Mucosa of stomach (tissue), 1 donor: ENCODE results near the gene IRS1.

Source experiments
- H3K27me3 ChIP-seq: one replicate; pipeline ENCODE4 v1.7.0; 2013; ENCODE audit warnings: mild to moderate bottlenecking, low read length; ENCODE audit not compliant: control insufficient read depth, insufficient read depth
- H3K36me3 ChIP-seq: one replicate; pipeline ENCODE4 v1.7.0; 2013; ENCODE audit warnings: low read length; ENCODE audit not compliant: control insufficient read depth, insufficient read depth
- H3K4me1 ChIP-seq: one replicate; pipeline ENCODE4 v1.7.0; 2013; ENCODE audit warnings: mild to moderate bottlenecking, low read length; ENCODE audit not compliant: control insufficient read depth, insufficient read depth
- H3K4me3 ChIP-seq: one replicate; pipeline ENCODE4 v1.7.0; 2013; ENCODE audit warnings: low read length
- H3K9ac ChIP-seq: one replicate; pipeline ENCODE4 v1.7.0; 2013; ENCODE audit warnings: mild to moderate bottlenecking, low read length, moderate library complexity
- H3K9me3 ChIP-seq: one replicate; pipeline ENCODE4 v1.7.0; 2013; ENCODE audit warnings: mild to moderate bottlenecking, low read length, moderate library complexity; ENCODE audit not compliant: control insufficient read depth
- donor health status: Pancreatic carcinoma.

The IRS1 gene

GRCh38 chr2:226800941-226801784 lies 1.5 kb upstream of the IRS1 start:
- Histone ChIP-seq H3K9ac (peak overlapping the region; percentile 88), H3K27me3 (no peaks in the 10 kb centered on the region), H3K4me1 (peaks cover 28% of the 10 kb centered on the region), H3K36me3 (no peaks in the 10 kb centered on the region), H3K9me3 (no peaks in the 10 kb centered on the region), H3K4me3 (peak overlapping the region; percentile 76)

GRCh38 chr2:226799976-226800940 lies 638 bp upstream of the IRS1 start:
- no peaks in the 10 kb centered on the region for H3K36me3 ChIP-seq
- peaks cover 37% of the 10 kb centered on the region for H3K4me1 ChIP-seq
- no peaks in the 10 kb centered on the region for H3K9me3 ChIP-seq
- H3K9ac ChIP-seq, result peak overlapping the region; percentile 88
- H3K4me3 ChIP-seq, result peak overlapping the region; percentile 76
- H3K27me3 ChIP-seq, result no peaks in the 10 kb centered on the region

GRCh38 chr2:226798422-226799210 lies 1.0 kb downstream of the IRS1 start:
- peak overlapping the region; percentile 74 for H3K9ac ChIP-seq
- H3K9me3 ChIP-seq, result no peaks in the 10 kb centered on the region
- H3K4me1 ChIP-seq, result peaks cover 46% of the 10 kb centered on the region
- H3K27me3 ChIP-seq, result no peaks in the 10 kb centered on the region
- peak overlapping the region; percentile 34 for H3K4me3 ChIP-seq
- H3K36me3 ChIP-seq, result no peaks in the 10 kb centered on the region

- peak overlapping the region; percentile 74 for H3K9ac ChIP-seq
- H3K36me3 ChIP-seq, result no peaks in the 10 kb centered on the region
- H3K27me3 ChIP-seq, result no peaks in the 10 kb centered on the region
- H3K4me3 ChIP-seq, result peak overlapping the region; percentile 34
- no peaks in the 10 kb centered on the region for H3K9me3 ChIP-seq
- peaks cover 46% of the 10 kb centered on the region for H3K4me1 ChIP-seq
These were observed 1.6 kb downstream of the IRS1 start for GRCh38 chr2:226797989-226798421.

- Histone ChIP-seq H3K4me1 (peaks cover 48% of the 10 kb centered on the region), H3K9ac (peak overlapping the region; percentile 74), H3K9me3 (no peaks in the 10 kb centered on the region), H3K4me3 (no peak overlapping the region), H3K27me3 (no peaks in the 10 kb centered on the region), H3K36me3 (no peaks in the 10 kb centered on the region)
These were observed 2.2 kb downstream of the IRS1 start for GRCh38 chr2:226797289-226797988.

GRCh38 chr2:226796840-226797288 lies 2.8 kb downstream of the IRS1 start:
- peaks cover 53% of the 10 kb centered on the region for H3K4me1 ChIP-seq
- H3K36me3 ChIP-seq, result no peaks in the 10 kb centered on the region
- H3K9me3 ChIP-seq, result no peaks in the 10 kb centered on the region
- no peak overlapping the region for H3K4me3 ChIP-seq
- H3K9ac ChIP-seq, result peak overlapping the region; percentile 48
- H3K27me3 ChIP-seq, result no peaks in the 10 kb centered on the region

GRCh38 chr2:226796012-226796839 lies 3.4 kb downstream of the IRS1 start:
- H3K4me1 ChIP-seq, result peaks cover 53% of the 10 kb centered on the region
- no peak overlapping the region for H3K4me3 ChIP-seq
- peak overlapping the region; percentile 67 for H3K9ac ChIP-seq

GRCh38 chr2:226795281-226796011 lies 4.2 kb downstream of the IRS1 start:
- H3K27me3 ChIP-seq, result no peaks in the 10 kb centered on the region
- H3K9me3 ChIP-seq, result no peaks in the 10 kb centered on the region
- H3K9ac ChIP-seq, result peak overlapping the region; percentile 67
- no peak overlapping the region for H3K4me3 ChIP-seq
- peaks cover 55% of the 10 kb centered on the region for H3K4me1 ChIP-seq
- H3K36me3 ChIP-seq, result no peaks in the 10 kb centered on the region

More at GRCh38 chr2:226796012-226796839, 3.4 kb downstream of the IRS1 start:
- H3K9me3 ChIP-seq, result no peaks in the 10 kb centered on the region
- no peaks in the 10 kb centered on the region for H3K27me3 ChIP-seq
- H3K36me3 ChIP-seq, result no peaks in the 10 kb centered on the region

GRCh38 chr2:226794751-226795171 lies 4.9 kb downstream of the IRS1 start:
- no peaks in the 10 kb centered on the region for H3K9me3 ChIP-seq
- no peaks in the 10 kb centered on the region for H3K27me3 ChIP-seq
- no peaks in the 10 kb centered on the region for H3K36me3 ChIP-seq
- H3K9ac ChIP-seq, result peak overlapping the region; percentile 67
- peaks cover 54% of the 10 kb centered on the region for H3K4me1 ChIP-seq
- H3K4me3 ChIP-seq, result peak overlapping the region; percentile 17

GRCh38 chr2:226794196-226794661 lies 5.4 kb downstream of the IRS1 start:
- Histone ChIP-seq H3K27me3 (no peaks in the 10 kb centered on the region), H3K36me3 (no peaks in the 10 kb centered on the region), H3K9ac (peak overlapping the region; percentile 67), H3K4me1 (peaks cover 54% of the 10 kb centered on the region), H3K9me3 (no peaks in the 10 kb centered on the region), H3K4me3 (peak overlapping the region; percentile 17)
